Measurements from ENCODE around the gene WIZ.

Gene WIZ

DNA sequence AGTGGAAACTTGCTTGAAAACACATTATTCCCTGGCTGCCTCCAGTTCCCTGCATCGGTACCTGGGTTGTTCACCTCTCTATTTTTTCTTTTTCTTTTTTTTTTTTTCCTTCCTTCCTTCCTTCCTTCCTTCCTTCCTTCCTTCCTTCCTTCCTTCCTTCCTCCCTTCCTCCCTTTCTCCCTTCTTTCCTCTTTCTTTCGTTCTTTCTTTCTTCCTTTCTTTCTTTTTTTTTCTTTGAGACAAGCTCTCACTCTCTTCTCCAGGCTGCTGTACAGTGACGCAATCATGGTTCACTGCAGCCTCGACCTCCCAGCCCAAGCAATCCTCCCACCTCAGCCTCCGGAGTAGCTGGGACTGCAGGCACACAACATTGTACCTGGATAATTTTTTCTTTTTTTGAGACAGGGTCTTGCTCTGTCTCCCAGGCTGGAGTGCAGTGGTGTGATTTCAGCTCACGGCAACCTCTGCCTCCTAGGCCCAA is 18.0 kb upstream of the WIZ start:
- in situ Hi-C loops (cut with HindIII; ENCODE audit: low sequenced_read_pairs), result no loop called here

DNA sequence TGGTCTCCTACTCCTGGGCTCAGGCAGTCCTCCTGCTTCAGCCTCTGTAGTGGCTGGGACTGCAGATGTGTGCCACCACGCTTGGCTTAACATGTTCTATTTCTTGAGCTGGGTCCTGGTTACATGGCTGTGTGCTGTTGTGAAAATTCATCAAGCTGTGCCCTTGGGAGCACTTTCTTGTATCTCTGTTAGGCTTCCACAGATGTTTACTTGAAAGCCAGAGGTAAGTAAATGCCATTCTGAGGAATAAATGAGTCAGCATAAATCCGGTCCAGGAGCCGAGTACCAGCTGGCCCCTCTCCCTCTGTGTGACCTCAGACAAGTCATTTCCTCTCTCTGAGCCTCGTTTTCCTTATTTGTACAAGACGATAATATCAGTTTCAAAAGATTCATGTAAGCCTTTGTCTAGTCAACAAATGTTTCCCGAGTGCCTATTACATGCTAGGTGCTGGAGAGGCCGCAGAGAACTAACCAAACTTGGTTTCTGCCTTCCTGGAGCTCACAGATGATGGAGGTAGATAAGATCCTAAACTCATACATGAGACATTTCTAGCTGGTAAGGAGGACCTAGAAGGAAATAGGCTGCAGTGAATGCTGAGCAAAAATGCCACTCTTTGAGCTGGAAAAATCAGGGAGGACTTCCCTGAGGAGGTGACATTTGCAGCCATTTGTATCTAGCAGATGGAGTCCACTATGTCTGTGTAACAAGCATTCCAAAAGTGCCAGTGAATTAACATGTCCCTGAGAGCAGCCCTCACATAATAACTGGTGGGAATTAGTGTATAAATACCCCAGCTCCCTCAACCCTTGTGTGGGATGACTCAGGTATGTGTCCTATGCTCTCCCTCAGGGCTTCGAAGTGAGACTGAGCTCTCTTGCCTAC is 17.3 kb upstream of the WIZ start:
- in situ Hi-C loops (cut with HindIII; ENCODE audit: low sequenced_read_pairs), result no loop called here

DNA sequence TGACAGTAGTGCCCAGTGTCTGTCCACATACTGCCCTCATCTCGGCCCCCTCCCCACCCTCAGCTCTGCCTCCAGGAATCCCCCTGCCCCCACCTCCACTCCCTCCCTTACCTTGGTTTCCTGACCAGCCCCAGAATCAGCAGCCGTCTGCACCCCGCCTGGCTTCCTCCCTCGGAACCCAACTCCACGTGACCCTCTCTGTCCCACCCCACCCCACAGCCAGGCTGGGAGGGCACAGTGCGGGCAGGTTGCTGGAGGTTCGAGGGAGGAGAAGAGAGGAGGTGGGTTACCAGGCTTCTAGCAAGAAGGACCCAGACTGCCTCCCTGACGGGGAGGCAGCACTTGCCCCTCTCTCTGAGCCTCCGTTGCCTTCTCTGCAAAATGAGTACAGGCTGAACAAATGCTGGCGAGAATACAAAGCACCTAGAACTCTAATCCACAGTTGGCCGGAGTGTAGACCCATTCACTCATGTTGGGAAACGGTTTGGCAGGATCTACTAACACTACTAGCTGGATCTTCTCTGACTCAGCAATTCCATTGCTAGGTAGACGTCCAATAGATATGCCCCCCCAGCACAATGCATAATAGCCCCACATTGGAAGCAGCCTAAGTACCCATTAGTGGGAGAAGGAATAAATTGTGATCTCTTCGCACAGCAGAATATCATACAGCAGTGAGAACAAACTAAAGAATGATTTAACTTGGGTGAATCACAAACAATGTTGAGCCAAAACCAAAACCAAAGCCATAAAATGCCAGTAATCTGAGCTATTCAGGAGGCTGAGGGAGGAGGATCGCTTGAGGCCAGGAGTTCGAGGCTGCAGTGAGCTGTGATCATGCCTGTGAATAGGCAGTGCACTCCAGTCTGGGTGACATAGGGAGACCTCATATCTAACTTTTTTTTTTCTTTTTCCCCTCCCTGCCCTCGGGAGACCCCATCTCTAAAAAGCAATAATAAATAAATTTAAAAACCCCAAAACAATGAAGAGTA is 14.9 kb upstream of the WIZ start, which contains the start of gene RASAL3:
RASAL3 (minus strand) TSS at position 151 of the 992 bp plus-strand sequence. CDS start 186 bp downstream, outside the sequence.
- in situ Hi-C loops (cut with HindIII; ENCODE audit: low sequenced_read_pairs), result no loop called here

DNA sequence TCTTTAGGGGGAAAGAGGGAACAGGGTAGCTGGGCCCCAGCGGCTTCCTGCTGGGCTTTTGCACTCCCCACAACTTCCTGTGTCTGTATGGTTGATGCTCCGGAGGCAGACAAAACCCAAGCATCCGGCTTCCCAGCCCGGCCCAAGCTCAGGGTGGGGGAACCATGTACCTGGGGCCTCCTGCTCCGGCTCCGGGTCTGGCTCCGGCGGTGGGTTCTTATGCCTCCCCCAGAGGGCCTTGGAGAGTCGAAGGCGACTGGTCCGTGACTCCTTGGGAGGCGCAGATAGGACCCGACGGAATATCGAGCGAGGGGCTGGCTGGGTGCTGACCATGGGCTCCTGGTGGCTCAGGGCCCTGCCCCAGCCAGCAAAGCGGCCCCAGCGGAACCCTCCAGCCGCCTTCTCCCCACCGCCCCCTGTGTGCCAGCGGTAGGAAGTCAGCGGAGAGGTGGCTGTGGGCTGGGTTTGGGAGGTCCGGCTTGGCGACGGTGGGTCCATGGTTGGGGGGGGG is 14.2 kb upstream of the WIZ start:
- in situ Hi-C loops (cut with HindIII; ENCODE audit: low sequenced_read_pairs), result no loop called here

DNA sequence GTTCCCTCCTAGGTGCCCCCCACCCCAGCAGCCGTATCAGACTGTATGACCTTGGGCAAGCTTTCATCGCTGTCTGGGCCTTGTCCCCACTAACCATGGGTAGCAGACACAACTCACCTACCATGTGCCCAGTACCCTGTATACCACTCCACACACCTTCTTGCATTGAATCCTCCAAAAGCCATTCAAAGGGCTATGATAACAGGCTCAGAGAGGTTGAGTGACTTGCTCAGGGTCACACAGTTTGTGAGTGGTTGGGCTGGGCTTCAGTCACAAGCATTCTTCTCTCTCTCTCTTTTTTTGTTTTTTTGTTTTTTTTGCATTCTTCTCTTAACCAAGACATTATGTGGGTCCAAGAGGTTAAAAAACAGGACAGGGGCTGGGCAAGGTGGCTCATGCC is 11.9 kb upstream of the WIZ start:
- in situ Hi-C loops (cut with HindIII; ENCODE audit: low sequenced_read_pairs), result no loop called here

DNA sequence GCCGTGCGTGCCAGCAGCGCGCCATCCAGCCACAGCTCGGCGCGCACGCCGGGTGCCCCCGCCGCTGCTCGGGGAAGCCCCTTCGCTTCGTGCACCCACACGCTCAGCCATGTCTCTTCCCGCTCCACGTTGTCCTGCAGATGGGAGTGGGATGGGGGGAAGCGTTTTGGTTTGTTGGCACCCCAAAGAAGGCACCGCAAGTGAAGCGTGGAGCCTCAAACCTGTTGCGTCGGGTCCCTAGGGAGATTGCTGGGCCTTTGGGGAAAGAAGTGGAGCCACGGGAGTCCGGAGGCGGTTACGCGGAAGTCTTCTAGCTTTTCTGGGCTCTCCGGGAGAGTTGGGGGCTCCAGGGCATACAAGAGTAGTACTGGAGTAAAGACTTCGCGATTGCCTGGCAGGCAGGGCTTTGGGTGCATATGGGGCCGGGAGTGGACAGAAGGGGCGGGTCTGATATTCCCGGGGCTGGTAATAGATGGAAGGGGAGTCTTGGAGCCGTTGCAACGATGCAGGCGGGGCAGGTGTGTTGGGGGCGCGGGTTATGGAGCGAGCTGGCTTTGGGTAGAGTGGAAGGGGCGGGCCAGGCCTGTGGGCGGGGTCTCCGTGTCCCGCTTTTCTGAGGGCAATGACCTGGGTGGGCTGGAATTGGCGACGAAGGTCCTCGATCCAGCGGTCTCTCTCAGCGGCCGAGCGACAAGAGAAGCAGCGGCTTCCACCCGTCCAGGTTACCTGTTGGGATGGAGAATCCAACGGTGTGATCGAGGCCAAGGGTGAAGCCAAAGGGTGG is 8.1 kb upstream of the WIZ start:
- in situ Hi-C loops (cut with HindIII; ENCODE audit: low sequenced_read_pairs), result loop anchor here (5.0 kb wide), 1 partner anchor 71 kb away; no protein-coding TSS in a partner anchor

DNA sequence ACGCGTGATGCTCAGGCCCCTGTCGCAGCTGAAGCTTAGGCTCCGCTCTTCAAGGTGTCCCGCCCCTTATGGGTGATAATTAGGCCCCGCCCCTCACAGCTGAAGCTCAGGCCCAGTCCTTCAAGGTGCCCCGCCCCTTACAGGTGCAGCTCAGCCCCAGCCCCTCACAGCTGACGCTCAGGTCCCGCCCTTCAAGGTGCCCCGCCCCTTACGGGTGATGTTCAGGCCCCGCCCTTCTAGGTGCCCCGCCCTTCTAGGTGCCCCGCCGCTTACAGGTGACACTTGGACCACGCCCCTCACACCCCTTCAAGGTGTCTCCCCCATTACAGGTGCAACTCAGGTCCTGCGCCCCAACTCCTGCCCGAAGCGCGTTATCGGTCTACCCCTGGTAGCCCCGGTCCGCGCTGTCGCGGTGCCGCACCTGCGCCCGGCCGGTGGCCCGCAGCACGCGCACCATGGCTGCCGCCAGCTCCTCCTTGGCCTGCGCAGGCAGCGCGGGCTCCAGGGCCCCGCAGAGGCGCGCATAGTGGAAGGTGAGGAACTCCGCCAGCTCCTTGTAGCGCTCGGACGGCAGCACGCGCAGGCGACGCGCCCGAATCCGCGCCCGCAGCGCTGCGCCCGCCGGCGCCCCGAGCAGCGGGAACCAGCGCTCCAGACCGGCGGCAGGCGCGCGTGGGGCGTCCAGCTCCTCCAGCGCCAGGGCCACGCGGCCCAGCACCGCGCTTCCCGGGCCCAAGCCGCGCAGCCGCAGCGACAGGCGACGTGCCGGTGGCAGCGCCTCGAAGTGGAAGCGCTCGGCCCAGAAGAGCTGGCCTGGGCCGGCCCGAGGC is 7.3 kb upstream of the WIZ start:
- in situ Hi-C loops (cut with HindIII; ENCODE audit: low sequenced_read_pairs), result loop anchor here (5.0 kb wide), 1 partner anchor 70 kb away; no protein-coding TSS in a partner anchor

DNA sequence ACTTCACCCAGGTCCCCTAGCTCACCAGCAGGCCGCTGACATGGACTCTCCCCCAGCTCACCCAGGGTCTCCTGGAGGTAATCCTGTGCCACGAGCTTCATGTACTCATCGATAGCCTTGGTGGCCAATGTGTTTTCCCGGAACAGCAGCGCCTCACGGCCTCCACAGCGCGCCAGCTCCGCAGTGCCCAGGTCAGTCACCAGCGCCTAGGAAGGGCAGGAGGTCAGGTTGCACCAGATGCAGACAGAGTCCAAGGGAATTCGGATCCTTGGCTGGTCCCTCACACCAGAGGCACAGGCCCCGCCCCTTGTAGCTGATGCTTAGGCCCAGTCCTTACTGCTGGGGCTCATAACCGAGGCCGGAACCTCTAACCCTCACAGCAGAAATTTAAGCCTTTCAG is 6.7 kb upstream of the WIZ start:
- in situ Hi-C loops (cut with HindIII; ENCODE audit: low sequenced_read_pairs), result loop anchor here (5.0 kb wide), 1 partner anchor 69 kb away; no protein-coding TSS in a partner anchor

DNA sequence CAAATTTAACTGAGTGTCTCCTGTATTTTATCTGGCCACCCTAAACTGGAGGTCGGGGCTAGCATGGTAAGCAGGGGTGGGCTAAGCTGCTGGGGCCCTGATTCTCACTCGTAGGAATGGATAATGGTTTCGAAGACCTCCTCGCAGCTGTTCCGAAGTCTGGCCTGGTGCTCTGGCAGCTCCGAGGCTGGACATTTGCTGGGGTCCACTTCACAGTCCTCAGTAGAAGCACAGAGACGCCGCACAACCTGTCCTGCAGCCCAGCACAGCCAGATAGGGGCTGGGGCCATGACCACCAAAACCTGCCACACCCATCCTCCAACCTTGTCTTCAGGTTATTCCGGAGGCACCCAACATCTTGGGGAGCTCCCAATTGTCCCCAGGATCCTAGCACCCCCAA is 6.2 kb upstream of the WIZ start:
- in situ Hi-C loops (cut with HindIII; ENCODE audit: low sequenced_read_pairs), result loop anchor here (5.0 kb wide), 1 partner anchor 69 kb away; no protein-coding TSS in a partner anchor

DNA sequence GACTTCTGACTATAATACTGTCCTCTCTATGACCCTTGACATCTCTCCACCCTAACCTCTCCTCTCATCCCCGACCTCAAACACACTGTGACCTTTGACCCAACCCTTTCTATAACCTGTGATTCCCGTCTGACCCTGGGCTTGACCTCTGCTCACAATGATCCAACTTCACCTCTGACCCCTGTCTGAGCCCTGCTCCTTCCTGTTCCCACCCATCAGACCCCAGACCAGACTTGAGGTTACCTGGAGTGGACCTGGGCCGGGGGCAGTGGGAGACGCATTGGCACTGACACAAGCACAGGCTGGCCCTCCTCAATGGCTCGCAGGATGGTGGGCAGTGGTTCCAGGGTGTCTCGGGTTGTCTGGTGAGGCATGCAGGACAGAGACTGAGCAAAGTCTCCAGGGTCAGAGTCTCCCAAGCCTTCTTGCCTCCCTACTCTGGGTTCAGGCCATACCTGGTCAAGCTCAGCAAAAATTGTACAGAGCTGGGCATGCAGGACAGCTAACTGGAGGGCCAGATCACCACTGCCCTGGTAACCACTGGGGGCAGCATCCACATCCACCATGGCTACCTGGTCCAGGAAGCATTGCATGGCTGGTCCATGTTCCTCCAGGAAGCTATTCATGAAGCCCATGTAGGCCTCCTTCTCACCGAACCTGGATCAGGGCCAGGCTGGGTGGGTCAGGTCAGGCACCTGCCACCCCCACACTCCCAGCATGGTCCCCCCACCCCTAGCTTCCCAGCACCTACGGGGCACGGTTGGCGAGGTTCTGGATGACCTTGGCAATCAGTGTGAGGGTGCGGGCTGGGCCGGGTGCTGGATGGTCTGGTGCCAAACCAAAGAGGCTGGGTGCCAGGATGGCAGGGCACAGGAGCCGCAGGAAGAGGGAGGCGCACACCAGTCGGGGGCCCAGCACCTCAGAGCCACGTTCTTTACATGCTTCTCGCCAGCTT is 4.4 kb upstream of the WIZ start:
- in situ Hi-C loops (cut with HindIII; ENCODE audit: low sequenced_read_pairs), result no loop called here

DNA sequence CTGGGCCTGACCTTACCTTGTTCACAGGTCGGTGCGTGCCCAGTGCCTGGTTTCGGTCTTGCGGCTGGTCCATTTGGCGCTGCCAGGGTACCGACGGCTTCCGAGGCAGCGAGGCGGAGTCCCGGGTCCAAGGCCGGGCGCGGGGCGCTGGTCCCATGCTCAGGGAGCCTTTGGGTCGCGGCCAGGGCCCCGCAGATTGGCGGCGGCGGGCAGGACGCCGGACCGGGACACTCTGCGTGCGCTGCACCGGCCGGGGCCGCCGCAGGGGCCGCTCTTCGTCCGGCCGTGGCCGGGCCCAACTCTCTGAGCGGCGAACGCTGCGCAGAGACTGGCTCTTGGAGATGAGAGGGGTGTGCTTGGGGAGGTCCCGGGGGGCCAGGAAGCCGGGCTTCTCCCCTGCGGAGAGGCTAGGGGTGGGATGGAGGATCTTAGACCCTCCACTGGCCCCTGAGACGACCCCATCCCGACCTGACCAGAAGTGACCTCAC is 3.4 kb upstream of the WIZ start:
- in situ Hi-C loops (cut with HindIII; ENCODE audit: low sequenced_read_pairs), result no loop called here

DNA sequence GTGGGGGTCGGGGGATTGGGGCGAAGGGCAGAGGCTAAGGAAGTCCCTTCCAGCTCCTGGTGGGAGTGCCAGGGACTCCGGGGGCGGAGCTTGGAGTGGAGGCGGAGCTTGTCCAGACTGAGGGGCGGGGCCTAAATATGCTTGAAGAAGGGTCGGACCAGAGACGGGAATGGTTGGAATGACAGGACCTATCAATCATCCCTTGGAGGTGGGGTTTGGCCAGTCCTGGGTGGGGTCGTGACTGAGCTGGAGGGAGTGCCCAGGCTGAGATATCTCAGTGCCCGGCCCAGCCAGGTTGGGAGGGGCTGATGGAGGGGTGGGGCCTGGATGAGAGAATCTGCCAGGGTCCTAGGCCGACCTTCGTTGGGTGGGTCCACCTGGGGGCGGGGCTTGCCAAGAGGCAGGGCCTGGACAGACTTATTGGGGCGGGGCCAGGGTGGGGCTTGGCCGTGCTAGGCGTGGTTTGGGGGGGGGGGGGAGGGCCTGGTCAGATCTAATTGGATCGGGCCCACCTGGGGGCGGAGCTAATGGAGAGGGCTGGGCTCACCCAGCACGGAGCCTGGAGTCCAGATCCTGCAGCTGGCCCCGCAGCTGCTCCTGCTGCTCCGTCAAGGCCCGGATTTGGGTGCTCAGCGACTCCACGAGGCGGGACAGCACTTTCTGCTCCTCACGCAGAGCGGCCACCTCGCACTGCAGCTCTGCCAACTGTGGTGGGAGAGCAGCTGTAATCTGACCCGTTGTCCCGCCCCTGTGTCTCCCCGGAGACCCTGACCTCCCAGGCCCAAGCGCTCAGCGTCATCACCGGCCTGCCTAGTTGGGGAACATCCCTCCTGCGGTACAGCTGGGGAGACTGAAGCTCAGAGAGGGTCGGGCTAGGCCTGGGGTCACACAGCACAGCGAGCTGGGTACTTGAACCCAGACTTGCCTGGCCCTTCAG is 2.6 kb upstream of the WIZ start:
- in situ Hi-C loops (cut with HindIII; ENCODE audit: low sequenced_read_pairs), result no loop called here

DNA sequence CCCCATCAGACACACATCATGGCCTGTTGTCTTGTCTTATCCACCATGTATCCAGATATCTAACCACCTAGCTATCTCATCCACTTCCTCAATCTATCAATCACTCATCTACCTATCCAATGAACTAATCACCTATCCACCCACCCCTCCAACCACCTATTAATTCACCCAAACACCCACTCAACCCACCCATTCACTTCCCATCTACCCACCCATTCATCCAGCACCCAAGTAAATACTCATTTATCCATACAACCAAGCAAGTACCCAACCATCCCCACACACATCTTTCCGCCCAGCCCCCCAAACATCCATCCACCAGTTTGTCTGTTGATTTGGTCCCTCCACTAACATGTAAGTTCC is 753 bp upstream of the WIZ start:
- in situ Hi-C loops (cut with HindIII; ENCODE audit: low sequenced_read_pairs), result no loop called here

DNA sequence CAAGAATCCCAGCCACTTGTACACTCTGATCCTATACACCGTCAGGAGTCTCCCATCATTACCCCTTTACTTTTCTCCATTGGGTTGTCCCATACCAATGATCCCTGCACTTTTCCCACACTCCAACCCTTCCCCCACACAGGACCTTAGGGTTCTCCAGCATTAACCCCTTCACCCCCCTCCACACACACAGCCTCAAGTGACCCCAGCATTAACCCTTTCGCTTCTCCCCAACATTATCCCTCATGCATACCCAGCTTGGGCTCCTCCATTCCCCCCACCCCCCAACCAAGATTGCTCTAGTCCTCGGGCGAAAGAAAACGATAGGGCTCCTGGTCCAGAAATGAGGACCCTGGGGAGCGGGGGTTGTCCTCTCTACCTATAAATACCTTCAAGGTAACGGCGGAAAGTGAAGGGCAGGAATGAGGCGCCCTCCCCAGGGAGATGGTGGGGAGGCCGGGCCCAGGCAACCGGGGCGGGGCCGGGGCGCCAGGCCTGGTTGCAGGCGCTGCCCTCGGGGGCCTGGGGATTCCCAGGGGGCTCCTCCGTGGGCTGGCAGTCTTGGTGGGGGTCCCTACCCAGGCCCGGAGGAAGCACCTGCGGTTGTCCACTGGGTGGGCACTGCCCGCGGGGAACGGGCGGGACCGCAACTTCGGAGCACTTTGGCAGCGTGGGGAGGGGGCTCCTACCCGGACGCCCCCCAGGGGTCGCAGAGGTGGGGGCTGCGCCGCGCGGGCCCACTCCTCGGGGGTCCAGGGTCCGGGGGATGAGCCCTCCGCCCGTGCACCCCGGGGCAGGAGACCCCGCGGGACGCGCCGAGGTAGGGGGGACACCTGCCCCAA is 757 bp downstream of the WIZ start:
- in situ Hi-C loops (cut with HindIII; ENCODE audit: low sequenced_read_pairs), result no loop called here

DNA sequence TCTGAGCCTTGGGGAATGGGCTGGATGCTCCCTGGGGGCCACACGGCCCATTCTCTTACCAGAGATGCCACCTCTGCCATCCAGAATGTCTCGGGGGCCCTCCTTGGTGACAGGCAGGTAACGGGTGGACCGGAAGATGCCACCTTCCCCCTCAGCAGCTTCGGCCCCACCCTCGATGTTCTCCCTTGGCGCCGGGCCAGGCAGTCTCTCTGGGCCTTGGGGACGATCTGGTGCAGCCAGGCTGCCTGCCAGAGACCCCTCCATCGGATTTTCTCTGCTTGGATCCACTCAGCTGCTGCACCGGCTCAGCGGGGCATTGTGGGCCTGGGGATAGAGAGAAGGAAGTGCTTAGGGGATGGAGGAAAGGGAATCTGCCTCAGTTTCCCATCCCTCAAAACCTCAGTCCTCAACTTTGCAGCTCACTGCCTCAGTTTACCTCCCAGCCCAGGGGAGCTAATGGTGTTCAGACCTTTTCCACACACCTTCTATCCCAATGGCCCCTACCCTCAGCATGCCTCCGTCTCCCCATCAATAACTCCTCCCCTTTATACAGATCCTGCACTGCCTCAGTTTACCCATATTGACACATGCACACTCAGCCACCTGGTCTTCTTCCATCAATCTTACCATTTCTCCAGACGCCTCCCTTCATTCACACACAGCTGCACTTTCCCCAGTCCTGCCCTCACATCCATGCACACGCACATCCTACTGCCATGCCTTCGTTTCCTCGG is 1.5 kb downstream of the WIZ start:
- in situ Hi-C loops (cut with HindIII; ENCODE audit: low sequenced_read_pairs), result no loop called here
